ENCODE results near the gene RNU4-1.
"Not testable (repeated sequence)": the region's sequence is repeated elsewhere in the genome, so short reads cannot be mapped to it uniquely, and the experiment has no call there.

RNU4-1 gene

GRCh38 chr12:120292661-120293531, at the start of gene RNU4-1:
Gene RNU4-1, minus strand, starts transcription at chr12:120293237.
- DNase-seq, result peak; percentile 81
- ATAC-seq, result peak; percentile 71

- DNase-seq, result no peak
- no peak for ATAC-seq
Observed at GRCh38 chr12:120342175-120343038, 49.4 kb upstream of the RNU4-1 start.

GRCh38 chr12:120339256-120339655, 46.2 kb upstream of the RNU4-1 start:
- ATAC-seq, result no peak

GRCh38 chr12:120337730-120338129, 44.7 kb upstream of the RNU4-1 start:
- DNase-seq, result no peak
- no peak for ATAC-seq

More at GRCh38 chr12:120339256-120339655, 46.2 kb upstream of the RNU4-1 start:
- no peak for DNase-seq

GRCh38 chr12:120336392-120336791, 43.4 kb upstream of the RNU4-1 start:
- not testable (repeated sequence) for DNase-seq, ATAC-seq

GRCh38 chr12:120335447-120335846, 42.4 kb upstream of the RNU4-1 start:
- DNase-seq, result peak; percentile 60
- not testable (repeated sequence) for ATAC-seq

- ATAC-seq, result no peak
Observed at GRCh38 chr12:120332523-120332922, 39.5 kb upstream of the RNU4-1 start.

GRCh38 chr12:120332041-120332440, 39.0 kb upstream of the RNU4-1 start:
- ATAC-seq (no peak), DNase-seq (no peak)

More at GRCh38 chr12:120332523-120332922, 39.5 kb upstream of the RNU4-1 start:
- no peak for DNase-seq

GRCh38 chr12:120331390-120331789, 38.4 kb upstream of the RNU4-1 start:
- DNase-seq (no peak), ATAC-seq (no peak)

- ATAC-seq (no peak), DNase-seq (no peak)
Observed at GRCh38 chr12:120328228-120328627, 35.2 kb upstream of the RNU4-1 start.

GRCh38 chr12:120327593-120327992, 34.6 kb upstream of the RNU4-1 start, which contains the start of gene PLA2G1B:
Gene PLA2G1B, minus strand, starts transcription at chr12:120327779. Its CDS starts 26 bp downstream, at chr12:120327753.
- DNase-seq, result no peak
- no peak for ATAC-seq

- ATAC-seq (no peak), DNase-seq (no peak)
Observed at GRCh38 chr12:120324841-120325417, 31.9 kb upstream of the RNU4-1 start.

- no peak for DNase-seq
- ATAC-seq, result no peak
Observed at GRCh38 chr12:120323772-120324171, 30.7 kb upstream of the RNU4-1 start.

GRCh38 chr12:120321382-120322202, 28.6 kb upstream of the RNU4-1 start:
- DNase-seq, result no peak

GRCh38 chr12:120317224-120318105, 24.4 kb upstream of the RNU4-1 start:
- ATAC-seq, result peak; percentile 100
- DNase-seq, result peak; percentile 100

More at GRCh38 chr12:120321382-120322202, 28.6 kb upstream of the RNU4-1 start:
- no peak for ATAC-seq

- no peak for DNase-seq
Observed at GRCh38 chr12:120316798-120317223, 23.8 kb upstream of the RNU4-1 start.

GRCh38 chr12:120314220-120314619, 21.2 kb upstream of the RNU4-1 start:
- ATAC-seq (no peak), DNase-seq (no peak)

More at GRCh38 chr12:120316798-120317223, 23.8 kb upstream of the RNU4-1 start:
- no peak for ATAC-seq

- DNase-seq, result peak; percentile 89
- ATAC-seq, result peak; percentile 100
Observed at GRCh38 chr12:120301962-120302815, 9.2 kb upstream of the RNU4-1 start, which contains the start of gene SIRT4. Gene SIRT4, plus strand, starts transcription at chr12:120302321. Its CDS starts 1,241 bp downstream, at chr12:120303562.

GRCh38 chr12:120292411-120292660, 701 bp downstream of the RNU4-1 start:
- ATAC-seq, result peak; percentile 0
- DNase-seq, result no peak

All from stimulated activated naive CD8-positive, alpha-beta T cell treated with anti-CD3 and anti-CD28 coated beads, Interleukin-15, Interleukin-2, amounts not matched to agents 100 U/mL and 50 U/mL, for 24 hours (primary cell).